Tibial nerve (tissue), 4 donors: ENCODE data around the gene CST2. TPM values are rescaled to one million over a fixed set of nuclear protein-coding genes. Genes with fewer than 3 reads are reported as not detected.

Source experiments
- DNase-seq, 2 donors: peaks; one replicate each; pipeline ENCODE4 v3.0.0-alpha.2; 2019; ENCODE audit warnings: low spot score in 2 of 2
- H3K27ac ChIP-seq, 4 donors: fragments of 200-600 bp; sonication (generic) in 3 of 4; one replicate each; pipeline ENCODE4 v1.5.1; 2017 to 2019; ENCODE audit warnings: mild to moderate bottlenecking in 1 of 4
- H3K27me3 ChIP-seq, 2 donors: fragments of 200-600 bp; sonication (generic) in 1 of 2; one replicate each; pipeline versions ENCODE4 v1.5.1 to v1.6.0; 2017 to 2019
- H3K36me3 ChIP-seq, 3 donors: fragments of 200-600 bp; sonication (generic); one replicate each; pipeline ENCODE4 v1.5.1; 2018 to 2019
- H3K4me1 ChIP-seq, 4 donors: fragments of 200-600 bp; sonication (generic) in 3 of 4; one replicate each; pipeline ENCODE4 v1.5.1; 2017 to 2019
- H3K4me3 ChIP-seq, 4 donors: fragments of 200-600 bp; sonication (generic) in 3 of 4; one replicate each; pipeline ENCODE4 v1.5.1; 2017 to 2019; ENCODE audit warnings: mild to moderate bottlenecking in 1 of 4, moderate library complexity in 1 of 4
- H3K9me3 ChIP-seq, 4 donors: fragments of 200-600 bp; sonication (generic) in 3 of 4; one replicate each; pipeline ENCODE4 v1.5.1; 2017 to 2019
- EP300 ChIP-seq, 2 donors: sonication (generic); formaldehyde crosslinking; IDR thresholded peaks; one replicate each; pipeline ENCODE4 v1.6.1; 2017; ENCODE audit warnings: antibody characterized with exemption in 2 of 2, mild to moderate bottlenecking in 1 of 2
- POLR2A ChIP-seq, 2 donors: fragments of 450-650 bp; IDR thresholded peaks; one replicate each; pipeline ENCODE4 v1.6.1; 2017; ENCODE audit warnings: antibody characterized with exemption in 2 of 2, mild to moderate bottlenecking in 2 of 2, moderate library complexity in 2 of 2
- WGBS, 2 donors: methylation state at CpG; one replicate each; pipeline ENCODE4 v1.1.5; 2018; 5-methylcytosine and 5-hydroxymethylcytosine counted together
- total RNA-seq, 4 donors: library from RNA; depleted of rRNA; stranded (reverse); fragments of >200 nt; gene quantifications; one replicate each; pipeline ENCODE4 v1.1.0, GENCODE V29; 2016
- TF ChIP-seq, protein P1 (sequence below), 5 experiments: fragments of 200-600 bp in 3 of 5; fragments of 450-650 bp in 2 of 5; sonication (generic) in 3 of 5; IDR thresholded peaks; one replicate each; pipeline ENCODE4 v1.5.1; 2016 to 2019; ENCODE audit warnings: antibody characterized with exemption in 5 of 5, mild to moderate bottlenecking in 3 of 5, moderate library complexity in 2 of 5

Gene CST2
- total RNA-seq, 4 donors from 2014 or later: 0.98 to 2.4 TPM; not detected in 2

DNA sequence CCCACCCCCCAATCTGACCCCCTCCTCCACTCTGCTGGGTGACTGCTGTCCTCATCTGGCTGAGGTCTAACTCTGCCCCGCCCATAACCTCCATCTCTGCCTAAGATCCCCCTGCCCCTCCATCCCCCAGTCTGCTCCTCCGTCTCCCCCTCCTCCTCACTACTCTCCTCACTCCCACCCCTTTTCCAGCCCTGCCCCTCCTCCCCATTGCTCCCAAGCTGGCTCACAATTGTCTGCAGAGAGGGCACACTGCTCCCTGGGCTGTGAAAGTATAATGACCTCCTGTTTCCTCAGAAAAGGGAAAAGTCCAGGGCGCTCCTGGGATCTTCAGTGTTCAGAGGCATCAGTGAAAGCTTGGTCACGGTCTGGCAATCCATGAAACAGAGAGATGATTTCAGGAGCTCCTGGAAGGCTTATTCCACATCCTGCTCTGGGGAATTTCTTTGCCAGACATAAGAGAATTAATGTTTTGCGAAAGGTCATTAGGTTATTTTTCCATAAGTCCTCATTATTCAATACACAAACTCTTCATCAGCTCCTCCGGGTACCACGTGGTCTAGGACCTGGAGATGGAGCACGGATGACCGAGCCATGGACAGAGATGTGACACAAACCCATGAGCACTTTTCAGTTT, 31.6 kb upstream of the CST2 start:
- H3K36me3 ChIP-seq: no peaks in the 10 kb centered on the region
- no peak for DNase-seq
- TF ChIP-seq, protein P1, sequence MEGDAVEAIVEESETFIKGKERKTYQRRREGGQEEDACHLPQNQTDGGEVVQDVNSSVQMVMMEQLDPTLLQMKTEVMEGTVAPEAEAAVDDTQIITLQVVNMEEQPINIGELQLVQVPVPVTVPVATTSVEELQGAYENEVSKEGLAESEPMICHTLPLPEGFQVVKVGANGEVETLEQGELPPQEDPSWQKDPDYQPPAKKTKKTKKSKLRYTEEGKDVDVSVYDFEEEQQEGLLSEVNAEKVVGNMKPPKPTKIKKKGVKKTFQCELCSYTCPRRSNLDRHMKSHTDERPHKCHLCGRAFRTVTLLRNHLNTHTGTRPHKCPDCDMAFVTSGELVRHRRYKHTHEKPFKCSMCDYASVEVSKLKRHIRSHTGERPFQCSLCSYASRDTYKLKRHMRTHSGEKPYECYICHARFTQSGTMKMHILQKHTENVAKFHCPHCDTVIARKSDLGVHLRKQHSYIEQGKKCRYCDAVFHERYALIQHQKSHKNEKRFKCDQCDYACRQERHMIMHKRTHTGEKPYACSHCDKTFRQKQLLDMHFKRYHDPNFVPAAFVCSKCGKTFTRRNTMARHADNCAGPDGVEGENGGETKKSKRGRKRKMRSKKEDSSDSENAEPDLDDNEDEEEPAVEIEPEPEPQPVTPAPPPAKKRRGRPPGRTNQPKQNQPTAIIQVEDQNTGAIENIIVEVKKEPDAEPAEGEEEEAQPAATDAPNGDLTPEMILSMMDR (IDR thresholded peaks at IDR 0.05): no peak
- TF ChIP-seq EP300 (IDR thresholded peaks at IDR 0.05): no peak
- no peak for TF ChIP-seq POLR2A (IDR thresholded peaks at IDR 0.05)
- H3K27ac ChIP-seq: no peak overlapping the region
- H3K4me1 ChIP-seq: peaks cover 0 to 10% (median 0%) of the 10 kb centered on the region in 4 donors
- no peaks in the 10 kb centered on the region for H3K27me3 ChIP-seq
- 22 to 24% methylated on average over 8 to 9 of the region's 9 CpGs for WGBS, 2 donors
- H3K4me3 ChIP-seq: no peak overlapping the region
- H3K9me3 ChIP-seq: peaks cover 0 to 2% (median 0%) of the 10 kb centered on the region in 4 donors

GRCh38 chr20:23856736-23857135, 30.2 kb upstream of the CST2 start:
- Histone ChIP-seq H3K36me3 (no peaks in the 10 kb centered on the region), H3K4me1 (peaks cover 0 to 9% (median 0%) of the 10 kb centered on the region in 4 donors), H3K27me3 (no peaks in the 10 kb centered on the region), H3K27ac (no peak overlapping the region), H3K4me3 (no peak overlapping the region), H3K9me3 (no peaks in the 10 kb centered on the region)
- DNase-seq: no peak
- no peak for TF ChIP-seq EP300 (IDR thresholded peaks at IDR 0.05)
- no peak for TF ChIP-seq POLR2A (IDR thresholded peaks at IDR 0.05)
- TF ChIP-seq, protein P1 (IDR thresholded peaks at IDR 0.05): no peak
- WGBS, 2 donors: 85 to 98% methylated on average over 5 of the region's 5 CpGs

- no peaks in the 10 kb centered on the region for H3K27me3 ChIP-seq
- no peaks in the 10 kb centered on the region for H3K9me3 ChIP-seq
- no peak overlapping the region for H3K27ac ChIP-seq
- no peak for DNase-seq
- no peaks in the 10 kb centered on the region for H3K36me3 ChIP-seq
- TF ChIP-seq, protein P1 (IDR thresholded peaks at IDR 0.05): no peak
- TF ChIP-seq POLR2A (IDR thresholded peaks at IDR 0.05) (no peak), EP300 (IDR thresholded peaks at IDR 0.05) (no peak)
- peaks cover 0 to 5% (median 0%) of the 10 kb centered on the region in 4 donors for H3K4me1 ChIP-seq
- no peak overlapping the region for H3K4me3 ChIP-seq
- 88 to 90% methylated on average over 5 of the region's 5 CpGs for WGBS, 2 donors
These were observed 29.7 kb upstream of the CST2 start for GRCh38 chr20:23856226-23856625.

DNA sequence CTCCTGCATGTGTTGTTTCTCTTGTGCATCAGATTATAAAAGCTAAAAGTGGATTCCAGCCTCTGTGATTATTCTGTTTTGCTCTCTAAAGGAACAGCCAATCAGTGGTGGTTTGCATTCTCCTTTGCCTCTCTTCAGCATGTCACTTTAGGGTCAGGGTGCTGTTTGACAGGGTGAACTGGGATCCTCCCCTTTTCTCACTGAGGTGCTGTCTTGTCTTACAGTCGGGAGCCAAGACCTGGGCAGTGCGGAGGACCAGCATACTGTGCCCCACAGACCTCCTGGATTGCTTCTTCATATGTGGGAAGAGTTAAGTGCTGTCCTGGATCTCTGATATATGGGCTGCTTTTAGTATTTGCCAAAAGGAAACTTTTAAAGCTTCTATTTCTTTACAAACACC, 15.2 kb upstream of the CST2 start:
- no peaks in the 10 kb centered on the region for H3K27me3 ChIP-seq
- 53 to 71% methylated on average over 2 of the region's 2 CpGs for WGBS, 2 donors
- H3K4me3 ChIP-seq: no peak overlapping the region
- H3K4me1 ChIP-seq: no peaks in the 10 kb centered on the region
- DNase-seq: no peak
- no peaks in the 10 kb centered on the region for H3K36me3 ChIP-seq
- no peaks in the 10 kb centered on the region for H3K9me3 ChIP-seq
- TF ChIP-seq POLR2A (IDR thresholded peaks at IDR 0.05) (no peak), EP300 (IDR thresholded peaks at IDR 0.05) (no peak)
- TF ChIP-seq, protein P1 (IDR thresholded peaks at IDR 0.05): no peak
- no peak overlapping the region for H3K27ac ChIP-seq

GRCh38 chr20:23835716-23836115, 9.2 kb upstream of the CST2 start:
- WGBS, 2 donors: 75 to 83% methylated on average over 4 of the region's 4 CpGs
- TF ChIP-seq, protein P1 (IDR thresholded peaks at IDR 0.05): no peak
- TF ChIP-seq POLR2A (IDR thresholded peaks at IDR 0.05) (no peak), EP300 (IDR thresholded peaks at IDR 0.05) (no peak)
- H3K9me3 ChIP-seq: no peaks in the 10 kb centered on the region
- H3K27ac ChIP-seq: no peak overlapping the region
- H3K36me3 ChIP-seq: no peaks in the 10 kb centered on the region
- H3K4me1 ChIP-seq: no peaks in the 10 kb centered on the region
- DNase-seq: no peak
- H3K27me3 ChIP-seq: no peaks in the 10 kb centered on the region
- no peak overlapping the region for H3K4me3 ChIP-seq
